ENCODE data around the gene GCK.
A peak's percentile ranks its signal among the peaks of the same experiment; 100 is the strongest.

Gene GCK

GRCh38 chr7:44167920-44168319 lies 21.3 kb downstream of the GCK start:
- DNase-seq (ENCODE audit: low read depth), result no peak
- no peak for TF ChIP-seq CTCF (IDR thresholded peaks at IDR 0.05; ENCODE audit: low read depth, low read length, missing control alignments)
- no peak overlapping the region for H3K4me3 ChIP-seq (ENCODE audit: low read depth, low read length)
- in situ Hi-C loops (cut with HindIII; ENCODE audit: low sequenced_read_pairs), result no loop called here

- TF ChIP-seq CTCF (IDR thresholded peaks at IDR 0.05; ENCODE audit: low read depth, low read length, missing control alignments), result no peak
- no peak overlapping the region for H3K4me3 ChIP-seq (ENCODE audit: low read depth, low read length)
- DNase-seq (ENCODE audit: low read depth), result peak; percentile 81
- in situ Hi-C loops (cut with HindIII; ENCODE audit: low sequenced_read_pairs), result no loop called here
These were observed 25.6 kb downstream of the GCK start for GRCh38 chr7:44163591-44163990.

- DNase-seq (ENCODE audit: low read depth), result no peak
- in situ Hi-C loops (cut with HindIII; ENCODE audit: low sequenced_read_pairs), result no loop called here
- TF ChIP-seq CTCF (IDR thresholded peaks at IDR 0.05; ENCODE audit: low read depth, low read length, missing control alignments), result no peak
These were observed 26.3 kb downstream of the GCK start for GRCh38 chr7:44162785-44163395.

GRCh38 chr7:44162179-44162578 lies 27.1 kb downstream of the GCK start:
- in situ Hi-C loops (cut with HindIII; ENCODE audit: low sequenced_read_pairs), result no loop called here
- no peak overlapping the region for H3K4me3 ChIP-seq (ENCODE audit: low read depth, low read length)
- TF ChIP-seq CTCF (IDR thresholded peaks at IDR 0.05; ENCODE audit: low read depth, low read length, missing control alignments), result no peak
- DNase-seq (ENCODE audit: low read depth), result no peak

More at GRCh38 chr7:44162785-44163395, 26.3 kb downstream of the GCK start:
- H3K4me3 ChIP-seq (ENCODE audit: low read depth, low read length), result no peak overlapping the region

GRCh38 chr7:44161371-44161770 lies 27.9 kb downstream of the GCK start:
- TF ChIP-seq CTCF (IDR thresholded peaks at IDR 0.05; ENCODE audit: low read depth, low read length, missing control alignments), result no peak
- no peak for DNase-seq (ENCODE audit: low read depth)
- no peak overlapping the region for H3K4me3 ChIP-seq (ENCODE audit: low read depth, low read length)
- in situ Hi-C loops (cut with HindIII; ENCODE audit: low sequenced_read_pairs), result no loop called here

GRCh38 chr7:44159824-44160630 lies 29.2 kb downstream of the GCK start:
- DNase-seq (ENCODE audit: low read depth), result no peak
- H3K4me3 ChIP-seq (ENCODE audit: low read depth, low read length), result no peak overlapping the region
- in situ Hi-C loops (cut with HindIII; ENCODE audit: low sequenced_read_pairs), result loop anchor here (5.0 kb wide), 1 partner anchor 52 kb away; no protein-coding TSS in a partner anchor
- no peak for TF ChIP-seq CTCF (IDR thresholded peaks at IDR 0.05; ENCODE audit: low read depth, low read length, missing control alignments)

Data from astrocyte of the cerebellum (primary cell).